Fibroblast of mammary gland (primary cell): Measurements from ENCODE around the gene ACSS2.
A peak's percentile ranks its signal among the peaks of the same experiment; 100 is the strongest.
"Not testable (repeated sequence)": the region's sequence is repeated elsewhere in the genome, so short reads cannot be mapped to it uniquely, and the experiment has no call there.

Source experiments
- DNase-seq: peaks from one replicate; pipeline ENCODE4 v3.0.0-alpha.2; 2010; ENCODE audit warnings: low read depth
- H3K4me3 ChIP-seq: 2 replicates; pipeline ENCODE4 v1.5.1; 2011; ENCODE audit warnings: low read depth, mild to moderate bottlenecking, low read length, moderate library complexity; ENCODE audit not compliant: control insufficient read depth
- CTCF ChIP-seq: conservative IDR thresholded peaks from 2 replicates; pipeline ENCODE4 v1.5.1; 2011; ENCODE audit warnings: low read depth, low read length, inconsistent platforms; ENCODE audit not compliant: control insufficient read depth, insufficient read depth

The ACSS2 gene

DNA sequence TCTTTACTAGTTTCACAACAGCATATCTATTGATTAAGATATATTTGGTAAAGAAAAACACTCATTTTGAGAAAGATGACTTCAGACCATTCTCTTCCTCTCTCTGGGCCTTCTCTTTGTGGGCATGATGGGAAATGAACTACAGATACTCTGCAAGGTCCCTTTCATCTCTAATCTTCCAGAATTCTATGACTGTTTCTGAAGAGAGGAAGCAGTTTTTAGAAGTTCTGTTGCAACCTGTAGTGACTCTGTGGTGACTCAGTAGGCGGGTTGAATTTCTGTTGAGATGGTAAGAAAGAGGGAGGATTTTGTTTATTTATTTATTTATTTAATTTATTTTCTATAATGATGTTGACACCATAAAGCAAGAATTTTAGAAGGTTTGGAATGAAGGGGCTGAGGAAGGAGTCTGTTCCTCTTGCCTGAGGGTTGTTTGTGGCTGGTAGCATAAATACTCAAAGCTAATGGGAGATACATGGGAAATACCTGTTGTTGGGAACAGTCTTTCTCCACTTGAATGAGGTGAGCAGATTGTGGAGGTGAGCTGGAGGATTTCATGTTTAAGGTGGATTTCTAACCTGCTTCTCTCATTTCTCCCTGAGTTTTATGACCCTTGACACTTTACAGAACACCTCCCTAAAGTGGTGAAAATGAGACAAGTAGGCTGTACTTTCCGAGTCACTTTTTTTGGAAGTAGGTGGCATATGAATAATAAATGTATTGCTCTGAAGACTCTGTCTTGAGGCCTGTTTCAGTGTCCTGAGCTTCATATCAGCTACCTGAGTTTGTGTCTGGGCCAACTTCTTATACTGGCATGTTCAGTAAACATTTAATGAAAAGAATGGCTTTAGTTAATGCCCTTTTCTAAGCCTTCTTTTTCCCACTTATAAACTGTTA lies 15.0 kb downstream of the ACSS2 start:
- TF ChIP-seq CTCF = no peak

DNA sequence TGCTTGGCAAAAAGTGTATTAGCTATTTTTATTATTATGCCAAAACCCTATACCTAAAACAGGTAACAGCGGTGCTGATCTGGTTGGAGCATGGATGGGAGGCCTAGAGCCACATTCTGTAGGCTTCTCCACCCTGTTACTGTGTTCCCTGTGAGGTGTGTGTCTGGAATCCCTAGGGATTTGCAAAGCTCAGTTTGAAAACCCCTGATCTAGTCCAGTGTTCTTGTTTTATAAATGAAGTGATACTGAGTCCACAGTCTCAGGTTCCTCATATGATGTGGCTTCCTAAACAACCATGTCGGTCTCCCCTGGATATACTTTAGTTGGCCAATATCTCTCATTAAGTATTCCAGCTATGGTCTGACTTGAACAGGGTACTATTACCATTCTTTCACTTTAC lies 16.3 kb downstream of the ACSS2 start:
- no peak for TF ChIP-seq CTCF
- no peak for DNase-seq
- H3K4me3 ChIP-seq = no peak overlapping the region

More for the DNA sequence above, 15.0 kb downstream of the ACSS2 start:
- DNase-seq = peak; percentile 89
- no peak overlapping the region for H3K4me3 ChIP-seq

DNA sequence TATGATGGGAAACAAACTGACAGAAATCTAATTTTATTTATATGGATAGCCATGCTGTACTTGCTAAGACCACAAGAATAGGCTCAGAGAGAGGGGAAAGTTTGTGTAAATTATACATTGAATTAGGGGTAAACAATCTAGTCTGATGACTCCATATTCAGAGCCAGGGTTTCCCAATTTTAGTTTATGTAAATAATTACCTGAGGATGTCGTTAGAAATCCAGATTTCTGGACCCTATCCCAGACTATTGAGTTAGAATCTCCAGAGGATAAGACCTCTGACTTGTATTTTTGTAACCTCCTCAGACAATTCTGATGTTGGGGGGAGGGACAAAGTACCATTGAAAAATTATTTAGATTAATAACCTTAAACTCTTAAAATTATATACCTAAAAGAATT lies 18.3 kb downstream of the ACSS2 start:
- DNase-seq = peak; percentile 20
- TF ChIP-seq CTCF = no peak
- H3K4me3 ChIP-seq = no peak overlapping the region

- no peak overlapping the region for H3K4me3 ChIP-seq
- DNase-seq = no peak
- TF ChIP-seq CTCF = no peak
Measured at GRCh38 chr20:34895465-34895864, 19.1 kb downstream of the ACSS2 start.

DNA sequence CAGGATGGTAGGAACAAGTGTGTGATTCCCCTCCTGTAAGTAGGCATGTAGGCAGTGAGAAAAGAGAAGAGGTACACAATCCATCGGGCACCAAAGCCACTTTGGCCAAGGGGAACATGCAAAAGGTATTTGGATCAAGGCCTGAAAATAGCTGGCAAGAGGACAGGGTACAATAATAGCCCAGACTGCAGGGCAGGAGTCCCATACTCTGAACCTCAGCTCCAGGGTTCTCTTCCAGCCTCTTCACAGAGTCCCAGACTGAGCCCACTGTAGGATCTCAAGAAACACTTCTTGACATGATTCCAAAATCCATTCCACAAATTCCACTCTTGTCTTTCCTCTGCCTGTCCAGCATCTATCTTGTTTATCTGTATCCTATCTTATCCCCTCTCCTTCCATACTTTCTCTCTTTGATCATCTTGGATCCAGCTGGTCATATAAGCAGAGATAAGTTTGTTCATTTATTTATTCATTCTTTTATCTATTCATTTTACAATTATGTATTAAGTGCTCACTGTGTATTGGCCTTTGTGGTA lies 19.7 kb downstream of the ACSS2 start:
- DNase-seq = no peak
- TF ChIP-seq CTCF = no peak
- no peak overlapping the region for H3K4me3 ChIP-seq

DNA sequence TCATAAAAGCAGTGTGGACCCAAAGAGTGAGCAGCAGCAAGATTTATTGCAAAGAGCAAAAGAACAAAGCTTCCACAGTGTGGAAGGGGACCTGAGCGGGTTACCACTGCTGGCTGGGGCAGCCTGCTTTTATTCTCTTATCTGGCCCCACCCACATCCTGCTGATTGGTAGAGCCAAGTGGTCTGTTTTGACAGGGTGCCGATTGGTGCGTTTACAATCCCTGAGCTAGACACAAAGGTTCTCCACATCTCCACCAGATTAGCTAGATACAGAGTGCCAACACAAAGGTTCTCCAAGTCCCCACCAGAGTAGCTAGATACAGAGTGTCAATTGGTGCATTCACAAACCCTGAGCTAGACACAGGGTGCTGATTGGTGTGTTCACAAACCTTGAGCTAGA lies 21.7 kb downstream of the ACSS2 start:
- H3K4me3 ChIP-seq, DNase-seq: not testable (repeated sequence)

DNA sequence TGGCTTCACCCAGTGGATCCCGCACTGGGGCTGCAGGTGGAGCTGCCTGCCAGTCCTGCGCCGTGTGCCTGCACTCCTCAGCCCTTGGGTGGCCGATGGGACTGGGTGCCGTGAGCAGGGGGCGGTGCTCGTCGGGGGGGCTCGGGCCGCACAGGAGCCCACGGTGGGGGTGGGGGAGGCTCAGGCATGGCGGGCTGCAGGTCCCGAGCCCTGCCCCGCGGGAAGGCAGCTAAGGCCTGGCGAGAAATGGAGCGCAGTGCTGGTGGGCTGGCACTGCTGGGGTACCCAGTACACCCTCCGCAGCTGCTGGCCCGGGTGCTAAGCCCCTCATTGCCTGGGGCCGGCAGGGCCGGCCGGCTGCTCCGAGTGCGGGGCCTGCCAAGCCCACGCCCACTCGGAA lies 22.3 kb downstream of the ACSS2 start:
- not testable (repeated sequence) for DNase-seq

DNA sequence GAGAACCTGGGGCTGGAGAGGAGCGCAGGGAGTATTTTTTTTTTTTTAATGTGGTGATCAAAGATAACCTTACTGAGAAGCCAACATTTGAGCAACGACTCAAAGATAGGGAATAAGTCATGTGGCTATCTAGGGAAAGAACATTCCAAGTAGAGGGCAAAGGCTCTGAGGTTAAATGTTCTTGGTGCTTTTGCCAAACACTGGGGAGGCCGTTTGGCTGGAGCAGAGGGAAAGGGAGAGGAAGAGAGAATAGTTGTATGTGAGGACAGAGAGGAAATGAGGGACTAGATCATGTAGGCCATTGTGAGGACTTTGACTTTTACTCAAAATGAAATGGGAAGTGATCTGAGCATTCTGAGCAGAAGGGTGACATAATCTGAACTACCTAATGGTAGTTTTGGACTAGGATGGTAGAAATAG lies 27.8 kb downstream of the ACSS2 start:
- DNase-seq = peak; percentile 16
- no peak overlapping the region for H3K4me3 ChIP-seq
- no peak for TF ChIP-seq CTCF

More for the DNA sequence above, 22.3 kb downstream of the ACSS2 start:
- not testable (repeated sequence) for H3K4me3 ChIP-seq
